PC-3 (cell line): ENCODE measurements around the gene SRXN1. TPM values are rescaled to one million over a fixed set of nuclear protein-coding genes. Genes with fewer than 3 reads are reported as not detected.

Experiments
- ATAC-seq: fragments of 200-7000 bp; cut with Tn5 transposase; 2 replicates; pipeline ENCODE4 v1.9.1; 2020; ENCODE audit warnings: mild to moderate bottlenecking, moderate library complexity
- BruUV-seq: library from RNA; stranded (reverse); fragments of 400-500 nt; replicated peaks from 2 replicates; lab custom pipeline; 2021; lab: Mats Ljungman, UMichigan
- CTCF ChIA-PET: fragments of 300-600 bp; sonication (Branson Sonifier 250); formaldehyde crosslinking; loops from one replicate; lab custom pipeline; 2022; ENCODE audit warnings: antibody characterized with exemption; lab: Charles Lee
- POLR2A ChIA-PET: fragments of 300-600 bp; sonication (Branson Sonifier 250); formaldehyde crosslinking; loops from one replicate; lab custom pipeline; 2022; ENCODE audit warnings: antibody characterized with exemption; ENCODE audit not compliant: unreplicated experiment; lab: Charles Lee
- DNase-seq: peaks from one replicate; pipeline ENCODE4 v3.0.0-alpha.2; 2015
- H2AFZ ChIP-seq: fragments of 300-600 bp; sonication (generic); 2 replicates; pipeline ENCODE4 v1.6.0; 2016; ENCODE audit warnings: antibody characterized with exemption, low read length
- H3F3A ChIP-seq: fragments of 300-600 bp; sonication (generic); one replicate; pipeline ENCODE4 v1.6.0; 2017; ENCODE audit warnings: antibody characterized with exemption, low read length, control low read depth, mild to moderate bottlenecking; ENCODE audit not compliant: unreplicated experiment
- H3K27ac ChIP-seq: fragments of 300-600 bp; sonication (generic); 2 replicates; pipeline ENCODE4 v1.5.1; 2016; ENCODE audit warnings: mild to moderate bottlenecking, low read length
- H3K27me3 ChIP-seq: fragments of 300-600 bp; sonication (generic); 2 replicates; pipeline ENCODE4 v1.6.1; 2016; ENCODE audit warnings: low read length, mixed read lengths
- H3K36me3 ChIP-seq: fragments of 300-600 bp; sonication (generic); 2 replicates; pipeline ENCODE4 v1.6.1; 2016; ENCODE audit warnings: low read depth, mixed run types, low read length, mixed read lengths
- H3K4me1 ChIP-seq: fragments of 300-600 bp; sonication (generic); 2 replicates; pipeline ENCODE4 v1.5.1; 2016; ENCODE audit warnings: low read length; ENCODE audit not compliant: insufficient read depth
- H3K4me2 ChIP-seq: fragments of 300-600 bp; sonication (generic); 2 replicates; pipeline ENCODE4 v1.6.0; 2016; ENCODE audit warnings: low read length
- H3K4me3 ChIP-seq: fragments of 300-600 bp; sonication (generic); 2 replicates; pipeline ENCODE4 v1.5.1; 2016; ENCODE audit warnings: mild to moderate bottlenecking, low read length, mixed read lengths
- H3K79me2 ChIP-seq: fragments of 300-600 bp; sonication (generic); 2 replicates; pipeline ENCODE4 v1.6.1; 2017; ENCODE audit warnings: low read length, mixed read lengths
- H3K9ac ChIP-seq: fragments of 300-600 bp; sonication (generic); 2 replicates; pipeline ENCODE4 v1.6.0; 2016; ENCODE audit warnings: mild to moderate bottlenecking, low read length
- H3K9me2 ChIP-seq: fragments of 300-600 bp; sonication (generic); replicated peaks from 2 replicates; pipeline ENCODE4 v1.6.1; 2016; ENCODE audit warnings: mixed run types, low read length, mixed read lengths
- H3K9me3 ChIP-seq: fragments of 300-600 bp; sonication (generic); 2 replicates; pipeline ENCODE4 v1.6.1; 2016; ENCODE audit warnings: low read length, mixed read lengths
- H4K20me1 ChIP-seq: fragments of 300-600 bp; sonication (generic); 2 replicates; pipeline ENCODE4 v1.6.1; 2016; ENCODE audit warnings: low read length, mixed read lengths
- EZH2 ChIP-seq: fragments of 300-600 bp; sonication (generic); IDR thresholded peaks from one replicate; pipeline ENCODE4 v1.6.1; 2017; ENCODE audit warnings: antibody characterized with exemption, mild to moderate bottlenecking, low read length; ENCODE audit not compliant: unreplicated experiment
- EZH2phosphoT487 ChIP-seq: fragments of 300-600 bp; sonication (generic); IDR thresholded peaks from 2 replicates; pipeline ENCODE4 v1.6.1; 2018; ENCODE audit warnings: mild to moderate bottlenecking, antibody characterized with exemption, low read length, borderline replicate concordance
- intact Hi-C: fragments of 100-400 bp; cut with micrococcal nuclease; formaldehyde crosslinking; loops from 2 replicates; pipeline ENCODE4 v1.9.0; 2023
- total RNA-seq: library from RNA; depleted of rRNA; stranded (reverse); fragments of >200 nt; gene quantifications from 2 replicates; pipeline ENCODE4 v1.2.3, GENCODE V29; 2014
- TF ChIP-seq, protein P1 (sequence below): fragments of 300-600 bp; sonication (generic); conservative IDR thresholded peaks from 2 replicates; pipeline ENCODE4 v1.5.1; 2017; ENCODE audit warnings: antibody characterized with exemption, low read depth, mild to moderate bottlenecking, low read length

The SRXN1 gene
- total RNA-seq, 1 experiment from 2014 or later: 105 TPM

DNA sequence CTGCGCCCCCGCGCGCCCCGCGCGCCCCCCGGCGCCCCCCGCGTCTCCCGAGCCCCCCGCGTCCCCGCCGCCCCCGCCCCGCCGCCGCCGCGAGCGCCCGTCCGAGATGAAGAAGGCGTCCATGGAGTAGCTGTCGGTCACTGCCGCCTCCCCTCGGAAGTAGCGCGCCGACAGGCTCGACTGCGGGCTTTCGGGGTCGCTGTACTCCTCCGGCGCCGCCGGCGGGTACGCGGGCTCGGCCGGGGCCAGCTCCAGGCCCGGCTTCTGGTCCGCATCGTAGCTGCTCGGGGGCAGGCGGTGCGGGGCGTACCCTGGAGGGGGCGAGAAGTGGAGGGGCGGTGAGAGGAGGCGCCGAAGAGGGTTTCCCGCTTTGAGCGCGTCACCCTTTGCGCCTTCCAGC is 11.2 kb upstream of the SRXN1 start:
- peaks cover 60% of the 10 kb centered on the region for H3K27me3 ChIP-seq
- DNase-seq (no peak), ATAC-seq (no peak)
- H3K9ac ChIP-seq: no peak overlapping the region
- no peak overlapping the region for H2AFZ ChIP-seq
- CTCF ChIA-PET: interaction anchor here (0.6 kb wide), 1 partner anchor 223 kb away, joined by 3 read pairs; no protein-coding TSS in a partner anchor
- H4K20me1 ChIP-seq: no peaks in the 10 kb centered on the region
- H3K9me3 ChIP-seq: no peaks in the 10 kb centered on the region
- no peaks in the 10 kb centered on the region for H3F3A ChIP-seq
- no peaks in the 10 kb centered on the region for H3K9me2 ChIP-seq
- no peaks in the 10 kb centered on the region for H3K4me1 ChIP-seq
- H3K36me3 ChIP-seq: no peaks in the 10 kb centered on the region
- H3K79me2 ChIP-seq: no peaks in the 10 kb centered on the region
- H3K4me3 ChIP-seq: no peak overlapping the region
- POLR2A ChIA-PET: no interaction called here
- intact Hi-C loops: no loop called here
- no peak overlapping the region for H3K27ac ChIP-seq
- BruUV-seq: no TSS peak
- H3K4me2 ChIP-seq: no peak overlapping the region
- TF ChIP-seq EZH2 (no peak), EZH2phosphoT487 (no peak)
- TF ChIP-seq, protein P1, sequence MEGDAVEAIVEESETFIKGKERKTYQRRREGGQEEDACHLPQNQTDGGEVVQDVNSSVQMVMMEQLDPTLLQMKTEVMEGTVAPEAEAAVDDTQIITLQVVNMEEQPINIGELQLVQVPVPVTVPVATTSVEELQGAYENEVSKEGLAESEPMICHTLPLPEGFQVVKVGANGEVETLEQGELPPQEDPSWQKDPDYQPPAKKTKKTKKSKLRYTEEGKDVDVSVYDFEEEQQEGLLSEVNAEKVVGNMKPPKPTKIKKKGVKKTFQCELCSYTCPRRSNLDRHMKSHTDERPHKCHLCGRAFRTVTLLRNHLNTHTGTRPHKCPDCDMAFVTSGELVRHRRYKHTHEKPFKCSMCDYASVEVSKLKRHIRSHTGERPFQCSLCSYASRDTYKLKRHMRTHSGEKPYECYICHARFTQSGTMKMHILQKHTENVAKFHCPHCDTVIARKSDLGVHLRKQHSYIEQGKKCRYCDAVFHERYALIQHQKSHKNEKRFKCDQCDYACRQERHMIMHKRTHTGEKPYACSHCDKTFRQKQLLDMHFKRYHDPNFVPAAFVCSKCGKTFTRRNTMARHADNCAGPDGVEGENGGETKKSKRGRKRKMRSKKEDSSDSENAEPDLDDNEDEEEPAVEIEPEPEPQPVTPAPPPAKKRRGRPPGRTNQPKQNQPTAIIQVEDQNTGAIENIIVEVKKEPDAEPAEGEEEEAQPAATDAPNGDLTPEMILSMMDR: no peak

DNA sequence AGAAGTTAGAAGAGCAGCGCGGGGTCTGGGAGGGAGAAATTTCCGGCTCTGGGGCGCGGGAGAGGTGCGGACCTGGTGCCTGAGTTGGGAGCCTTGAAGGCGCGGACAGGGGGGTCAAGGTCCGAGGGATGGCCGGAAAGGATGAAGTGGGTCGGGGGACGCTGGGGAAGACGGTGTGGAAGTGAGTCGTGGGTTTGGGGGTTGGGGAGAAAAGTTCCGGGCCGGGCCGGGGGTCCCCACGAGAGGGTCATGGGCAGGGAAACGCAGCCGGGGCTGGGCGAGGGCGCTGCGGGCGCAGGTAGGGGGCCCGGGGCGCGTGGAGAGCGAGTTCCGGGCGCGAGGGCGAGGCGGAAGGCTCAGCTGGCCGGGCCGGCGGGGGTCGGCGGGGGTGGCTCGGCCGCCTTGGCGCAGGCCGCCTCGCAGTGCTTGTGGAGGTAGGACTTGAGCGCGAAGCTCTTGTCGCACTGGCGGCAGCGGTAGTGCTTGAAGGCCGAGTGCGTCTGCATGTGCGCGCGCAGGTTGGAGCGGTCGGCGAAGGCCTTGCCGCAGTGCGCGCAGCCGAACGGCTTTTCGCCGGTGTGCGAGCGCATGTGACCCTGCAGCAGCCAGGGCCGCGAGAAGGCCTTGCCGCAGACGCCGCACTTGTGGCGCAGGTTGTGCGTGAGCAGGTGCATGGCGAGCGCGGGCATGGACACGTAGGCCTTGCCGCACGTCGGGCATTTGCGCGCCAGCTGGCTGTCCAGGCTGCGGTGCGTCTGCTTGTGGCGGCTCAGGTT is 10.5 kb upstream of the SRXN1 start:
- Histone ChIP-seq H3K9ac (no peak overlapping the region), H3K9me2 (no peaks in the 10 kb centered on the region), H3K4me2 (no peak overlapping the region), H3K4me3 (no peak overlapping the region), H4K20me1 (no peaks in the 10 kb centered on the region), H3F3A (no peaks in the 10 kb centered on the region), H3K27me3 (peaks cover 63% of the 10 kb centered on the region), H3K4me1 (no peaks in the 10 kb centered on the region), H3K9me3 (no peaks in the 10 kb centered on the region), H2AFZ (no peak overlapping the region), H3K36me3 (no peaks in the 10 kb centered on the region), H3K79me2 (no peaks in the 10 kb centered on the region), H3K27ac (no peak overlapping the region)
- DNase-seq: no peak
- ChIA-PET POLR2A (no interaction called here), CTCF (no interaction called here)
- intact Hi-C loops: no loop called here
- no TSS peak for BruUV-seq
- TF ChIP-seq, protein P1: no peak
- TF ChIP-seq EZH2phosphoT487 (no peak), EZH2 (no peak)
- no peak for ATAC-seq
